Osteoblast (primary cell): ENCODE results near the gene EPB41L1. TPM values are rescaled to one million over a fixed set of nuclear protein-coding genes. Genes with fewer than 3 reads are reported as not detected.
A peak's percentile ranks its signal among the peaks of the same experiment; 100 is the strongest.

Source experiments
- DNase-seq: peaks from one replicate; pipeline ENCODE4 v3.0.0; 2011; ENCODE audit warnings: low spot score, mixed read lengths; ENCODE audit not compliant: insufficient read length; ENCODE audit errors: missing footprints
- H2AFZ ChIP-seq: 2 replicates; pipeline ENCODE4 v1.6.0; 2011; ENCODE audit warnings: mild to moderate bottlenecking, low read length
- H3K27ac ChIP-seq: 2 replicates; pipeline ENCODE4 v1.5.1; 2011; ENCODE audit warnings: mild to moderate bottlenecking, low read depth, low read length, moderate library complexity
- H3K27me3 ChIP-seq: 2 replicates; pipeline ENCODE4 v1.6.0; 2012; ENCODE audit warnings: mild to moderate bottlenecking, control low read depth, inconsistent platforms, low read length, moderate library complexity; ENCODE audit not compliant: insufficient read depth
- H3K36me3 ChIP-seq: 2 replicates; pipeline ENCODE4 v1.5.1; 2011; ENCODE audit warnings: mild to moderate bottlenecking, low read length, control low read depth, moderate library complexity; ENCODE audit not compliant: insufficient read depth
- H3K4me1 ChIP-seq: 2 replicates; pipeline ENCODE4 v1.5.1; 2011; ENCODE audit warnings: mild to moderate bottlenecking, low read length, control low read depth, moderate library complexity; ENCODE audit not compliant: insufficient read depth
- H3K4me2 ChIP-seq: 2 replicates; pipeline ENCODE4 v1.6.0; 2011; ENCODE audit warnings: mild to moderate bottlenecking, low read length; ENCODE audit not compliant: insufficient read depth
- H3K4me3 ChIP-seq: fragments of 200-600 bp; sonication (generic); 3 replicates; pipeline ENCODE4 v1.5.1; 2012; ENCODE audit warnings: mild to moderate bottlenecking, low read length, inconsistent platforms; ENCODE audit not compliant: insufficient read depth
- H3K79me2 ChIP-seq: 2 replicates; pipeline ENCODE4 v1.6.0; 2012; ENCODE audit warnings: mild to moderate bottlenecking, low read length, control low read depth, inconsistent platforms; ENCODE audit not compliant: insufficient read depth
- H3K9me3 ChIP-seq: 2 replicates; pipeline ENCODE4 v1.5.1; 2011; ENCODE audit warnings: low read depth, low read length, control low read depth
- H4K20me1 ChIP-seq: 2 replicates; pipeline ENCODE4 v1.6.0; 2012; ENCODE audit warnings: mild to moderate bottlenecking, low read length, control low read depth; ENCODE audit not compliant: insufficient read depth
- CTCF ChIP-seq: IDR thresholded peaks from 2 replicates; pipeline ENCODE4 v1.5.1; 2011; ENCODE audit warnings: mild to moderate bottlenecking, low read depth, low read length, moderate library complexity; ENCODE audit errors: extremely low read depth
- total RNA-seq: library from RNA; depleted of rRNA; stranded (reverse); fragments of >200 nt; gene quantifications from 2 replicates; pipeline ENCODE4 v1.2.3, GENCODE V29; 2012

EPB41L1 gene
- total RNA-seq, 1 donor: 26.8 TPM

- no peaks in the 10 kb centered on the region for H3K27me3 ChIP-seq
- H3K9me3 ChIP-seq: no peaks in the 10 kb centered on the region
- no peaks in the 10 kb centered on the region for H3K36me3 ChIP-seq
- DNase-seq: peak; percentile 87
- H3K4me3 ChIP-seq: no peak overlapping the region
- H4K20me1 ChIP-seq: peaks cover 34% of the 10 kb centered on the region
- peak overlapping the region; percentile 33 for H3K4me2 ChIP-seq
- peaks cover 6% of the 10 kb centered on the region for H3K4me1 ChIP-seq
- H3K27ac ChIP-seq: no peak overlapping the region
- H3K79me2 ChIP-seq: peaks cover 14% of the 10 kb centered on the region
- TF ChIP-seq CTCF: no peak
- peak overlapping the region; percentile 15 for H2AFZ ChIP-seq
Measured at GRCh38 chr20:36162272-36162966, 7.9 kb downstream of the EPB41L1 start.

GRCh38 chr20:36167902-36168503, 13.5 kb downstream of the EPB41L1 start:
- no peak overlapping the region for H3K27ac ChIP-seq

GRCh38 chr20:36170542-36171215, 16.1 kb downstream of the EPB41L1 start:
- no peak for DNase-seq
- no peak overlapping the region for H3K4me2 ChIP-seq
- TF ChIP-seq CTCF: no peak
- no peaks in the 10 kb centered on the region for H3K79me2 ChIP-seq
- peaks cover 6% of the 10 kb centered on the region for H3K4me1 ChIP-seq
- H3K27me3 ChIP-seq: no peaks in the 10 kb centered on the region
- H2AFZ ChIP-seq: no peak overlapping the region
- H3K27ac ChIP-seq: no peak overlapping the region
- no peaks in the 10 kb centered on the region for H3K9me3 ChIP-seq
- peaks cover 20% of the 10 kb centered on the region for H4K20me1 ChIP-seq
- H3K36me3 ChIP-seq: no peaks in the 10 kb centered on the region
- H3K4me3 ChIP-seq: no peak overlapping the region

More at GRCh38 chr20:36167902-36168503, 13.5 kb downstream of the EPB41L1 start:
- no peak for TF ChIP-seq CTCF
- Histone ChIP-seq H3K36me3 (no peaks in the 10 kb centered on the region), H4K20me1 (peaks cover 23% of the 10 kb centered on the region), H2AFZ (no peak overlapping the region), H3K9me3 (no peaks in the 10 kb centered on the region), H3K4me2 (no peak overlapping the region), H3K27me3 (no peaks in the 10 kb centered on the region), H3K79me2 (no peaks in the 10 kb centered on the region), H3K4me1 (peaks cover 6% of the 10 kb centered on the region), H3K4me3 (no peak overlapping the region)
- peak; percentile 58 for DNase-seq

- Histone ChIP-seq H3K4me3 (no peak overlapping the region), H3K4me2 (no peak overlapping the region), H4K20me1 (peaks cover 15% of the 10 kb centered on the region), H3K36me3 (no peaks in the 10 kb centered on the region), H3K27me3 (no peaks in the 10 kb centered on the region), H3K79me2 (no peaks in the 10 kb centered on the region), H3K4me1 (peaks cover 6% of the 10 kb centered on the region), H3K27ac (no peak overlapping the region), H3K9me3 (no peaks in the 10 kb centered on the region), H2AFZ (no peak overlapping the region)
- DNase-seq: no peak
- no peak for TF ChIP-seq CTCF
Measured at GRCh38 chr20:36173451-36173933, 19.0 kb downstream of the EPB41L1 start.
